HG02678 (cell line): ENCODE measurements around the gene AMER3.

Source experiments
- ATAC-seq: cut with Tn5 transposase; IDR thresholded peaks from one replicate; pipeline ENCODE4 v1.9.1; 2021; ENCODE audit warnings: mild to moderate bottlenecking, moderate library complexity; ENCODE audit not compliant: unreplicated experiment

Gene AMER3

DNA sequence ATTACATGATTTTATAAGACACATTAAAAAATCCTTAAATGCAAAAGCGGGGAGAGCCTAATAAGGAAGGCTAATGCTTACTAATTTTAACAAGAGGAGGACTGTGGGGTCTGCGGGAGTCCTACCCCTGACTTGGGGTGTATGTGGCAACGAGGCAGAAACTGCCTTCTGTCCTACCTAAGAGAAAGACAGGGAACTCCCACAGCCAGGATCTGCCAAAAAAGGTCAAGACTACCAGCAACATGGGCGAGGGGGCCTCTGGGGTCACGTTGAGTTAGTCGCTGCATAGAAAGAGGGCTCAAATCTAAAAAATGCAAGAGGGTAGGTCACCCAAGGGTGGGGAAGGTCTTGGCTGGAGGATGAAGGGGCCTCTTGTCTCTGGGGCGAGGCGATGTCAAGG lies 529 bp upstream of the AMER3 start:
- ATAC-seq: no peak

DNA sequence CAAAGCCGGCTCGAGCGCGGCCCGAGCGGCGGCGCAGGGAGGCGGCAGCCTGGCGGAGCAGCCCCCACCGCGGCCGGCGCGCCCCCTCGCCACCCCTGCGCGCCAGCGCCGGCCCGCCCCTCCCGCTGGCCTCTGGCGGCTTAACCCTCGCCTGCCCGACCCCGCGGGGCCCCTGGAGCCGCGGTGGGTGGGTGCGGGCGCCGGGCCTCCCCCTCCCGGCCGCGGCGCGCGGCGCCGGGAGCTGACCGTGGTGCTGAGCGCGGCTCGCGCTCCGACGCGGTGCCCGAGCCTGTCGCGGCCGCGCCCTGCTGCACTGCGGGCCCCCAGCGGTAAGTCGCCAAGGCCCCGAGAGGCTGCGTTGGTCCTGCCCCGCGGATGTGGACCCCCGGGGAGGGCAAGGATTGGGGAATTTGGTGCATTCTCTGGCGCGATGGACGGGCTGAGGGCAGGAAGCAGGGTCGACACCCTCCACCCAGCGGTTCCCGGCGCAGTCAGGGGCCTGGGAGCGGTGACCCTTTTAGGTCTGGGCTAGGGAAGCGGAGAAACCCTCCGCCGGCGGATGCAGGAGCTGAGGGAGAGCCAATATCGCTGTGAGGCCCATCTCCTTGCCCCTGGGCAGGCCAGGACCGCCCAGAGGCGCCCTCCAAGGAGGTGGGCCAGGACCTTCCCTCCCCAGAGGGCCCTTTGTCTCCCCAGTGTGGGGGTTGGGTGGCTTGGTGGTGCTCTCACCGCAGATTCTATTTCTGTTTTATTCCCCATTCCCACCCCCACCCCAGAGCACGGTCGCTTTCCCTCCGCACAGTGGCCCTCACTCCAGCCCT lies 923 bp downstream of the AMER3 start:
- no peak for ATAC-seq

DNA sequence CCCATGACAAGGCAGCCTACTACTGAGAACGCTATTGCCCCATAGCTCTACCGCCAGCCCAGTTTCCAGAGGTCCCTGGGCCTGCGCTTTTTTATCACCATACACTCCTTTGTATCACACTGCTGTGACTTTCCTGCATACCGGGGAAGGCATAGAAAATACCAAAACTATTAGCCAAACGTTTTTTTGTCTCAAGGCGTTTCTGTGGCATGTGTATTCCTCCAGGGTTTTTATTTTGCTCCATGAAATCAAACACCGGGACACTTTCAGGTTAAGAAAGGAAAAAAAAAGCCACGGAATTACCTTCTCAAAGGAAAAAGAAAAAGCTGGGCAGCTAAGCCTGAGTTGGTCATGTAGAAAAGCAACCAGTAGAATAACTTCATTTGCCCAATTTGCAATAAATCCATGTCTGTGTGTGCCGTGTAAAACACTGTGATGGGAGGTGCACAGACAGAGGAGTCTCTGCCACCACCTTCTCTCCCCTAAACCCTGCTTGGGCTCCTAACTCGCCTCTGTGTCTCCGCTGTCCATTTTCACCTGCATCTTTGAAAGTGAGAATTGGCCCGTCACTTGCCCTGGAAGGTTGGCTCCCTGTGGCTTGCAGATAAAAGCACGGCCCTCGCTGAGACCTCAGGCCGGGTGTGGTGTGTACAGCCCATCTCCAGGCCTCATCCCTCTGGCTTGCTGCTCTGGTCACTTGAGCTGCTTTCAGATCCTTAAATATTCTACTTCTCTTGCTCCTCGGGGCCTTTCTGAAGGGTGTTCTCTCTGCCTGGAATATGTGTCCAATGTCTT lies 1.7 kb downstream of the AMER3 start:
- ATAC-seq: no peak

DNA sequence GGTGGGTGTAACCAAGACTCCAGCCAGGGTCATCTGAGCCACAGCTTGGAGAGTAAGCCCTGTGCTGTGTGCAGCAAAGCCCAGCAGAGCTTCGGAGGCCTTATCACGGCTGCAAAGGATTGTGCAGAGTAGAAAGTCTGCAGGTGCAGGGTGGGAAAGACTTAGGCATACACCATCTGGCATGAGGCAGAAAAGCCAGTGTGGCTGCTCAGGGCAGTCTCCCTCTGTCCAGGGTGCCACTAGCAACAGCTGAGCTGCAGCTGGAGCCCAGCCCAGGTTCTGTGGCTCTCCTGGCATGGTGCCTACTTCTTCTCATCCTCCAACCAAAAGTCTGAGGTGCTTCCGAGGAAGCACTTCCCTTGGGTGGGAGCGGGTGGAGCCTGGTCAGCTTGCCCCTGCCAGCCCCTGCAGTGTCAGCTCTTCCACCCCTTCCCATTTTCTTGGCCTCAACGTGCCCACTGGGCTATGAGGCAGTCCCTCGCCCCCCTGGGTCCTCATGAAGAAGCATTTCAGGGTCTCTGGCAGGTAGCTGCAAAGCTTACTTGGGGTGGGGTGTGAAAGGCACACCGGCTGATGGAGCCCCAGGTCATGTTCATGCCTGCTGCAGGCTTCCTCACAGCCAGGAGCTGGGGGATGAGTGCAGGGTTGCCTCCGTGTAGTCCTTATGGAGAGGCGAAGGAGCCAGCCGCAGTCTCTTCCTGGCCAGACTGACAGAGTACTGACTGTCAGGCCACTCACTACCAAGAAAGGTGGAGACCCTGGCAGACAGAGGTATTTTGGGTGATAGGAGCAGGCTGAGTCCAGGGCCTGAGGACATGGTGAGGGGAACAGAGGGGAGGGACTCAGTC lies 4.8 kb downstream of the AMER3 start:
- no peak for ATAC-seq

DNA sequence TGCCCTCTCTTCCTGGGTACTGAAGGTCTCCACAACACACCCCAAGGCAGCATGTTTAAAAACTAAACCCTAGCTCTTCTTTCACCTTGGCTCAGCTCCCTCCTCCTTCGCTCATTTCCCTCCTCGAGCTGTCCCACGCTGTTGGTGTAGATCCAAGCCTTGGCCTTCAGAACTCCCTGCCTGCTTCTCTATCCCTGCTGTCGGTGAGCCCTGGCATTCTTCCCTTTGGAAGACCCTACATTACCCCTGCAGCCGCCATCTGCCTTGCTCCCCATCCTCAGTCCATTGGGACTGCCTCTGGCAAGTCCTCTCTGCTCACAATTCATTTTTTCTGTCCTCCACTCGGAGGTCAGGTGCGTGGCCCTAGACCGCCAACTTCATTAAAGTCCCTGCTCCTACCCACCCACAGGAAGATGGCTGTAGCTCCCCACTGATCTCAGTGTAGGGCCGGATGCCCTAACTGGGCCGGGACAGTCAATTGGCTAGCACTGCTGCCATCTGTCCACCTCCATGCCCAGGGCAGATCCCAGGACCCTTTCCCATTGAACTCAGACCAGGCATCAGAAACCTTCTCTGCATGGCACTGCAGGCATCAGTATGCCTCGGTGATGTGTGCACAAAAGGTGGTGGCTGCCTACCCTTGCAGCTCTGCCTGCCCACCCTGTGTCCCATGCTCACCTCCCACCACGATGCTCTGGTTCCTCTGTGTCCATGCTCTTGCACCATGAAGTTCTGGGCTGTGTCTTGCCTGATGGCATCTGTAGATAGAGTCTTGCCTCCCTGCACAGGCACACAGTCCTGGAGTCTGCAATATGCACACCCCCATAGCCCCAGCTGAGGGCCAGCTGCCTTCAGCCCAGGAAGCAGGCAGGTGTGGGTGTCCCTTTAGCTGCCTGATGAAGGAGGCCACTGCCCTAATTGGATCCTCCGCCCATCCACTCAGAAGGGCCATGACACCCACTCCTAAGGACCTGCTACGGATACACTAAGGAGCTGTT lies 5.7 kb downstream of the AMER3 start:
- ATAC-seq: no peak

DNA sequence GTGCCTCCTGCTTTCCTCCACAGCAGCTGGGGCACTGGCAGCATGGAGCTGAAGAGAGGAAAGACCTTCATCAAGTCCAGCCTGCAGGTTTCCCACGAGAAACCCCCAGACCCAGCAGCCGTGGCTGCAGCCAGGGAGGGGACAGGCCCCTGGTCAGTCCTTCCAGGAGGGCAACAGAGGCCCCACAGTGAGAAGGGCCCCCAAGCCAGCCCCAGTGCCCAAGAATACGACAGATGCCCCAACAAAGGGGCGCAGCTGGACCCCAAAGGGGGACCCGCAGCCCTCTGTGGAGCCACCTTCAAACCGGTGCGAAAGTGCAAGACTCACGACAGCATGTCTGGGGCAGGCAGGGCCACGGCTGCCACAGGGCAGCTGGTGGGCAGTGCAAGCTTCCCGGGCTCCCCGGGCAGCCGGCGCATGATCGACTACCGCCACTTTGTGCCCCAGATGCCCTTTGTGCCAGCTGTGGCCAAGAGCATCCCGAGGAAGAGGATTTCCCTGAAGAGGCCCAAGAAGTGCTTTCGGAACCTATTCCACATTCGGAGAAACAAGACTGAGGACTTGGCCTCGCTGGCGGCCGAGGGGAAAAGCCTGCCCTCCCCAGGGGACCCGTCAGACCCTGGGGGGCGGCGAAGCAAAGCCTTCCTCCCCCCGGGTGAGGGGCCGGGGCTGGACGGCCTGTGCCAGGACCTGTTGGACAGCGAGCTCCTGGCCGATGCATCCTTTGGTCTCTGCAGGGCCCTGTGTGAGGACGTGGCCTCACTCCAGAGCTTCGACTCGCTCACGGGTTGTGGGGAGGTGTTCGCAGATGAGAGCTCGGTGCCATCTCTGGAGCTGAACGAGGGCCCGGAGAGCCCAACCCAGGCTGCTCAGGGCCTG lies 6.9 kb downstream of the AMER3 start:
- no peak for ATAC-seq

DNA sequence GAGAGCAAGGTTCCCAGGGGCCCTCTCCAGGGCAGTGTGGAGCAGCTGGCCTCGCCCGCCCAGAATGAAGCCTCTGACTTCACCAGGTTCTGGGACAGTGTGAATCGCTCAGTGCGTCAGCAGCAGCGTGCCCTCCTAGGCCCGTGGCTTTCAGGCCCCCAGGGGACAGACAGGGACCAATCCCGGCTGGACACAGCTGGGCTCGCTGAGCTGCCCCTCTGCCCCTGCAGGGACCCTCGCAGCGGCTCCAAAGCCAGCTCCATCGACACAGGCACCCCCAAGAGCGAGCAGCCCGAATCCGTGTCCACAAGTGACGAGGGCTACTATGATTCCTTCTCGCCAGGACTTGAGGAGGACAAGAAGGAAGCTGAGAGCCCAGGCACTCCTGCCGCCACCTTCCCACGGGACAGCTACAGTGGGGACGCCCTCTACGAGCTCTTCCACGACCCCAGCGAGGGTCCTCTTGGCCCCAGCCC lies 7.6 kb downstream of the AMER3 start:
- ATAC-seq: no peak

DNA sequence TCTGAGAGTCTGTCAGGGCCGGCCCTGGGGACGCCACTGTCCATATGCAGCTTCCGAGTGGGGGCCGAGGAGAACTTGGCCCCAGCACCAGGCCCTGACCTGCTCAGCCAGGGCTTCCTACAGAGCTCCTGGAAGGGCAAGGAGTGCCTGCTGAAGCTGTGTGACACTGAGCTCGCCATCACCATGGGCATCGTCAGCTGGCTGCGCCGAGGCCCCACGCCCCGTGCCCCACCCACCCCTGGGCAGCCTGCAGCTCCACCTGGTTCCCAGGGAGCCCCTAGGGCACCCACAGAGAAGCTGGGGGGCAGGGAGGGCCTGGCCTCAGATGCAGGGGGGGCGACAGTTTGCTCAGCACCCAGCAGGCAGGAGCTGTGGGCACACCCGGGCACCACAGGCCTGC lies 8.1 kb downstream of the AMER3 start:
- ATAC-seq: no peak

DNA sequence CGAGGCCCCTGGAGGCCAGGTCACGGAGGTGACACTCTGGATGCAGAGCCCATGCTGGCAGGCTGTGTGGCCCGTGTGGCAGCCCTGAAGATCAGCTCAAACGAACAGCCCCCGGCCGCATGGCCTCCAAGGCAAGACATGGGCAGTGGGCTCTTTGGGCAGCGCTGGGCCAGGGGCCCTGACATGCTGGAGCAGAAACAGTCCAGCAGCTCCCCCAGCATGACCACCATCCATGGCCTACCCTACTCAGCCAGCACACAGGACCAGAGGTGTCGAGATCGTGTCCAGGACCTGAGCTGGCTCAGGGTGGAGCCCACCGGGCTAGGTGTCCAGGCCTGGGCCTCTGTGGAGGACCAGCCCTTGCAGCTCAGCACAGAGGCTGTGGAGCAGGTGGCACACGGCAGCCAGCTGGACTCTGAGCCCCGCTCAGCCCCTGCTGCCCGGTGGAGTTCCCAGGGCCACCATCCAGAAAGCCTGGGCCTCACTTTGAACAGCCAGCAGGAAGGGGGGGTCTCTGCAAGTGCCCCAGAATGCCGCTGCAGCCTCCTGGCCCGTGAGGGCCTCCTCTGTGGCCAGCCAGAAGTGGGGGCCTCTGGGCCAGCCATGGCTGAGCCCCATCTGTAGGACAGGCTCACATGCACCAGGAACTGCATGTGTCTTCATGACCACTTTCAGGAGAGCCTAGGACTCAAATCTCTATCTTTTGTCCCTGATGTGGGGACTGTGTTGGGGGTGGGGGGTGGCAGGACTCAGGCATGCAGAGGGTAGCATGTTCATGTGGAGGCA lies 8.9 kb downstream of the AMER3 start:
- no peak for ATAC-seq

DNA sequence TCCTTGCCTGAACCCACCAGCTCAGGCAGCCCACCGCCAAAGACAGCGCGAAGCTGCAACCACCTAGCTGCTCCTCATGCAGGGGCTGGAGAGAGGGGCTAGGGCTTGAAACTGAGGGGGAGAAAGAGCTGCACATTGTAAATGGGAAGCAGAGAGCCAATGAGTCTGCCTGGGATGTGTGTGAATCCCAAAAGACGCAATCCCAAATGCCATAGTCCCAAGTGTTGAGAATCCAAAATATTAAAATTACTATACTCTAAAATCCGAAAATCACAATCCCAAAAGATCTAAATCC lies 9.4 kb downstream of the AMER3 start:
- no peak for ATAC-seq

DNA sequence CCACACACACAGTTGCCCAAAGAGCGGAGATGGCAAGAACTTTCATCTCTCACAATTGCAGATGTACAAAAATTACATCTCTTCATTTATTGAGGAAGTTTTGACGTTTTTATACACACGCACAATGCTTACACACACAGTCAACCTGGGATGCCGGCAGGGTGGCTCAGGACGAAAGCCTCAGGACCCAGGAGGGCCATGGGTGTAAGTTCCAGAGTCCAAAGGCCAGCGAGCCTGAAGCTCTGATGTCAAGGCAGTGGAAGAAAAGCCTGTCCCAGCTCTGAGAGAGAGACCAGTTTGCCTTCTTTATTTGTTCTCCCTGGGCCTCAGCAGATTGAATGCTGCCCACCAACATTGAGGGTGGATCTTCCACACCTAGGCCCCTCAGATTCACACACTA lies 10.1 kb downstream of the AMER3 start:
- ATAC-seq: no peak

DNA sequence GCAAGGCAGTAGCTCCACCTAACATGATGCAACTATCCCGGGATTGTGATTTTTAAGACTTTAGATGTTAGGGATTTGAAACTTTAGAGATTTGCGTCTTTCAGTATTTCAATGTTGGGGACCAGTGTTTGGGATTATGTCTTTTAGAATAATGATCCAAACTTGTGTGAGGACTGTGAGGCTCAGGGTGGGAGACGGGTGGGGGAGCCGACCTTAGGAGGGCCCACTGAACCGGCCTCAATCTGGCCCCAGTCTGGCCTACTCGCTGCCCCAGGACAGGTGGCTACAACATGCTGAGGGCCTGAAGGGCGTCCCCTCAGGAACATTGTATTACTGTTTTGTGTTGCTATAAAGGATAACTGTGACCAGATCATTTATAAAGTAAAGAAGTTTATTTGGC lies 10.7 kb downstream of the AMER3 start:
- ATAC-seq: no peak

DNA sequence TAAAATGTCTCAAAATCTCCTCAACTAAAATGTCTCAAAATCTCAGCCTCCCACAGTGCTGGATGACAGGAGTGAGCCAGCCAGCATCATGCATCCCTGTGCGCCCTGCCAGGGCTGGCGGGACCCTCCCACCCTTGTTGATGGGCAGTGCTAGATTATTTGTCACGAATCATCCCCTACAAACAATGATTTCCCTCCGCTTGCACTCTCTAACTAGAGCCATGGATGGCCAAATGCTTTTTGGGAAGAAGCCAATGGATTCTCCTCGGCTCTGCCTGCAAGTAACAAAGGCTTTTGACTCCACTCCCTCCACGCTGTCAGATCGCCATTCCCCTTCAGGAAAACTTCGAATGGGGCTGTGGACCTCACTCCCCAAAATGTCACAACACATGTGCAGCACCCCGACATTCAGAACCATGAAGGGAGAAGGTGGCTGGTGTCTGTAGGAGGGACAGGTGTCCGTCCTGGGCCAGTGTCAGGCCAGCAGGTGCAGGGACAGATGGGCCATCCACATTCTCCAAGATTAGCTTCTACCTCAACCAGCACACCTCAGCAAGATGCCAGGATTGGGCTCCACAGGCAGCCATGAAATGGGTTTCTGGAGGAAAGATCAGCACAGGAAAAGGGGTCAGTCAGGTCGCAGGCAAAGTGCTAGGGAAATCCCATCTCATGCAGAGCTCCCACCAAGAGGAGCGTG lies 11.5 kb downstream of the AMER3 start:
- no peak for ATAC-seq

DNA sequence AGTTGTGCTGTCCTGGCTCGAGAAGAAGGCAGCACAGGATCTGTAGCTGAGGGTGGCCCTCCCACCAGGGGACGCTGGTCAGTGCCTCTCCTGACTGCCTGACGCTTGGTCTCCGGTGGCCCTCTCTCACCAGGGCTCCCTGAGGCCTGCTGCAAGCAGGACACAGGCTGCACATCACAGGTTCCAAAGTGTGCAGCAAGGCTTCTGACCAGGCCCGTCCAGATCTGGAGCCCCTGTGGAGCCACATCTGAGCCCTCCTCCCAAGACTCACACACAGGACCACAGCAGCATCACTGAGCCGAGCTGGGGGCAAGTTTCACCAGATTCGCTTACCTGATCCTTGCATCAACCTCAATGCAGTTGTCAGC lies 12.1 kb downstream of the AMER3 start:
- no peak for ATAC-seq

DNA sequence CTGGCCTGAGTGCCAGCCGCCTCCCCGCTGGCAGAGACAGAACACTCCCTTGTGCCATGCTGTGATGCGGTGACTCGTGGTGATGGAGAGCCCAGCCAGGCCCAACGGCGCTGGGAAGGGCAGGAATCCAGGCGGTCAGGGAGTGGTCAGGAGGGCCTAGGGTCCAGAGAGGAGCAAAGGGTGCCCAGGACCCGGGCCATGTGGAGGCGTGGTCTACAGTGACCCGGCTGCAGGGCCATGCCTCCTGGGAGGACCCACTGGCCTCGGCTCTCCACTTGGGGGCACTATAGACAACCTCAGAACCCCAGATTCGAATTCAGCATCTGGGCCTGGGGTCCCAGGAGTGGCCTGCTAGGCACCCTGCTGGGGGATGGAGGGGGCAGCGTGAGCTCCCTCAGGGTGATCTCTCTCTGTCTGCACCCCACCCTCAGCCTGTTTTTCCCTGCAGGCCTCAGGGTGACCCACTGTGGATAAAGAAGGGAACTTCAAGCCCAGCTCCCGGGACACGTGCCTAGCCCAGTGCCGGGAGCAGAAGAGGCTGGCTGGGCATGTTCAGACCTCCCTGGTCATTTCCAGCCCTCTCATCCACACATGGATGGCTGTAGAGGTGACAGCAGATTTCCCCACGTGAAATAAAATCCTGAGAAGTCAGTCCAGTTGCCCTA lies 13.0 kb downstream of the AMER3 start:
- no peak for ATAC-seq

DNA sequence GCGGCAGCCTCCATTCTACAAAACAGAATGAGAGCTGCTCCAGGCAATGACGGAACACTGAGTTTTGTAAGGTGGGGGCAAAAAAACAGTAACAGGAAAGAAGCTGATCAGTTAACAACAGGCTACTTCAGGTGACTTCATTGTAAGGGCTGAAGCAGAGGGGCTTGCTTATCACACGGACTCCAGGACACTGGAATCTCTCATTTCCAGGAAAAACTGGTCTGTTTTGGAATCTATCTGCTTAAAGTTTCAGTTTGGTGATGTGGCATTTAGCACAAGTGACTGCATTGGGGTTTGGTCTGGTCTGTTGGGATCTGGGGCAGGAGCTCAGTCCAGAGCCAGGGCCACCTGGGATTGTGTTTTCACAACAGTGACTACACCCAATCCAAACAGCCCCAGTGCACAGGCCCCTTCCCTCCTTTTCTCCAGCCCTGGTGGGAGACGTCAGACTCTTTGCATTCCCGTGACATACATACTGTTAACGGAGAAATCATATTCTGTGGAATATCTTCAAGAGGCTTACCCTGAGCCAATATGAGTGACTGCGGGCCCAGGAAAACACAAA lies 14.1 kb downstream of the AMER3 start:
- ATAC-seq: no peak

DNA sequence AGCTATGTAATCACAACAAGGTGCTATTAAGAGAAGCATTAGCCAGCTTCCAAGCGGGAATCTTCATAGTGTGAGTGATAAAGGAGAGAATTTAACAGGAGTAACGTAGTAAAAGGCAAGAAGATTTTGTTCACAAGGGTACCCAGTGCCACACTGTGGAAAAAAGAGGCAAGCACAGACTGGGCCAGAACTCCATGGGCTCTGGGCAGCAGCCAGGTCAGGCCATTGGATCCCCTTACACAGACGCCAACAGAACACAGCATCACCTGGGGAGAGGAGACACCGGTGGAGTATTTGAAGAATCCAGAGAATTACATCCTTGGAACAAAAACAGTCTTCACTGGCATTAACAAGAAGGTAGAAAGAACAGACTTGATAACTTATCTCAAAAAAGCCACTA lies 21.2 kb downstream of the AMER3 start:
- no peak for ATAC-seq
